ENCODE data around the gene LTC4S. TPM values are rescaled to one million over a fixed set of nuclear protein-coding genes. Genes with fewer than 3 reads are reported as not detected.

Gene LTC4S
- total RNA-seq, 2 donors from 2014 or later, result 9.0 to 11.1 TPM

DNA sequence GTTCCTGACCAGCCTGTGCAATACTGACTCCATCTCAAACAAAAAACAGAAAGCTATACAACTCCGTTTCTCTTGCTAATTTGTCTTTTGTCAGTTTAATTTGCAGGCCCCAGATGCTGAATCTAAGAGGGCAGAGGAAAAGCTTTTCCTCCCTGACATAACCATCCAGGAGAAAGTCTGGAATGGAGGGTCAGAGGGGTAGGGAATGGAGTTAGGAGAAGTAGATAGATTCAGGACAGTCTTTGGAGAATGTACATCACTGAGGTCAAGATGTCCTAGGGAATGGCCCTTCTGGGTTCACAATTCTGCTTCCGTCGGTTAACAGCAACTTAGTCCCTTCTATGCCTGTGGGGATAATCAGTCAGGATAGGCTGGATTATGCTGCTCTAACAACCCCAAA is 20.3 kb downstream of the LTC4S start:
- TF ChIP-seq, protein P1, sequence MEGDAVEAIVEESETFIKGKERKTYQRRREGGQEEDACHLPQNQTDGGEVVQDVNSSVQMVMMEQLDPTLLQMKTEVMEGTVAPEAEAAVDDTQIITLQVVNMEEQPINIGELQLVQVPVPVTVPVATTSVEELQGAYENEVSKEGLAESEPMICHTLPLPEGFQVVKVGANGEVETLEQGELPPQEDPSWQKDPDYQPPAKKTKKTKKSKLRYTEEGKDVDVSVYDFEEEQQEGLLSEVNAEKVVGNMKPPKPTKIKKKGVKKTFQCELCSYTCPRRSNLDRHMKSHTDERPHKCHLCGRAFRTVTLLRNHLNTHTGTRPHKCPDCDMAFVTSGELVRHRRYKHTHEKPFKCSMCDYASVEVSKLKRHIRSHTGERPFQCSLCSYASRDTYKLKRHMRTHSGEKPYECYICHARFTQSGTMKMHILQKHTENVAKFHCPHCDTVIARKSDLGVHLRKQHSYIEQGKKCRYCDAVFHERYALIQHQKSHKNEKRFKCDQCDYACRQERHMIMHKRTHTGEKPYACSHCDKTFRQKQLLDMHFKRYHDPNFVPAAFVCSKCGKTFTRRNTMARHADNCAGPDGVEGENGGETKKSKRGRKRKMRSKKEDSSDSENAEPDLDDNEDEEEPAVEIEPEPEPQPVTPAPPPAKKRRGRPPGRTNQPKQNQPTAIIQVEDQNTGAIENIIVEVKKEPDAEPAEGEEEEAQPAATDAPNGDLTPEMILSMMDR (IDR thresholded peaks at IDR 0.05), result no peak
- H3K27ac ChIP-seq, result no peak overlapping the region
- no peaks in the 10 kb centered on the region for H3K27me3 ChIP-seq
- H3K9me3 ChIP-seq, result no peaks in the 10 kb centered on the region
- peaks cover 0 to 26% of the 10 kb centered on the region in 2 donors for H3K4me1 ChIP-seq
- H3K36me3 ChIP-seq, result no peaks in the 10 kb centered on the region
- DNase-seq (ENCODE audit: low spot score), result no peak
- H3K4me3 ChIP-seq, result no peak overlapping the region

- Histone ChIP-seq H3K36me3 (no peaks in the 10 kb centered on the region), H3K9me3 (no peaks in the 10 kb centered on the region), H3K4me3 (no peak overlapping the region), H3K27ac (no peak overlapping the region), H3K27me3 (no peaks in the 10 kb centered on the region), H3K4me1 (peaks cover 0 to 40% of the 10 kb centered on the region in 2 donors)
- TF ChIP-seq, protein P1 (IDR thresholded peaks at IDR 0.05), result no peak
- DNase-seq (ENCODE audit: low spot score), result no peak
These were observed 21.9 kb downstream of the LTC4S start for GRCh38 chr5:179815491-179816249.

DNA sequence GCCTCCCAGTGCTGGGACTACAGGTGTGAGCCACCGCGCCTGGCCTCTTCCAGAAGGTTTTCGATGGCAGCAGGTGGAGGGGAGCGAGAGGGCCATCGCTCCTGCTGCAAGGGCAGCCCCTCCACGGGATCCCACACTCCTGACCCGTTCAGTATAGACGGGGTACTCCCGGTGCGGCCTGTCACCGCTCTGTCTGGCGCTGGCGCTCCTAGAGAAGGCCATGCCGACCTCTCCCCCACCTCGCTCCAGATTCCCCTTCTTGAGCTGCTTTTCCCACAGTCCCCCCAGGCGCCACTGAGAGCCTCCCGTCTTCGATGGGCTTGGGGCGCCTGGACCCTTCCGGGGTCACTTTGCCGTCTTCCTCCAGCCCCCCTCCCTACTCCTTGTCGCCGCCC is 22.6 kb downstream of the LTC4S start:
- Histone ChIP-seq H3K27ac (peak overlapping the region; percentile 38 to 71), H3K4me1 (peaks cover 0 to 40% of the 10 kb centered on the region in 2 donors), H3K27me3 (no peaks in the 10 kb centered on the region), H3K9me3 (no peaks in the 10 kb centered on the region), H3K4me3 (peak overlapping the region; percentile 40 to 64), H3K36me3 (no peaks in the 10 kb centered on the region)
- no peak for DNase-seq (ENCODE audit: low spot score)
- TF ChIP-seq, protein P1 (IDR thresholded peaks at IDR 0.05), result no peak

- DNase-seq (ENCODE audit: low spot score), result no peak
- peak overlapping the region; percentile 40 to 64 for H3K4me3 ChIP-seq
- H3K27me3 ChIP-seq, result no peaks in the 10 kb centered on the region
- peaks cover 0 to 42% of the 10 kb centered on the region in 2 donors for H3K4me1 ChIP-seq
- H3K9me3 ChIP-seq, result no peaks in the 10 kb centered on the region
- H3K36me3 ChIP-seq, result peaks cover 2% of the 10 kb centered on the region
- TF ChIP-seq, protein P1 (IDR thresholded peaks at IDR 0.05), result peak in 1 of 2 donors; percentile 31
- H3K27ac ChIP-seq, result peak overlapping the region; percentile 38 to 71
These were observed 23.1 kb downstream of the LTC4S start for GRCh38 chr5:179816796-179817469.

GRCh38 chr5:179817470-179817840 is 23.7 kb downstream of the LTC4S start:
- Histone ChIP-seq H3K4me3 (peak overlapping the region; percentile 40 to 64), H3K4me1 (peaks cover 0 to 47% of the 10 kb centered on the region in 2 donors), H3K36me3 (peaks cover 7% of the 10 kb centered on the region), H3K27ac (peak overlapping the region; percentile 38 to 71), H3K27me3 (no peaks in the 10 kb centered on the region), H3K9me3 (no peaks in the 10 kb centered on the region)
- TF ChIP-seq, protein P1 (IDR thresholded peaks at IDR 0.05), result no peak
- no peak for DNase-seq (ENCODE audit: low spot score)
